ENCODE results near the gene MAPKAPK2.

- TF ChIP-seq POLR2AphosphoS5 (IDR thresholded peaks at IDR 0.05) (no peak), CTCF (IDR thresholded peaks at IDR 0.05 in 8 of 11, conservative IDR thresholded peaks at IDR 0.05 in 3 of 11) (no peak), POLR2A (IDR thresholded peaks at IDR 0.05) (no peak)
Measured at GRCh38 chr1:206646504-206646903, 38.2 kb upstream of the MAPKAPK2 start.

All from spleen (tissue), 7 donors.